ENCODE data around the gene HACL1. TPM values are rescaled to one million over a fixed set of nuclear protein-coding genes. Genes with fewer than 3 reads are reported as not detected.

HACL1 gene
- total and polyA plus RNA-seq, 10 donors: 18.2 to 30.1 (median 23.5) TPM

DNA sequence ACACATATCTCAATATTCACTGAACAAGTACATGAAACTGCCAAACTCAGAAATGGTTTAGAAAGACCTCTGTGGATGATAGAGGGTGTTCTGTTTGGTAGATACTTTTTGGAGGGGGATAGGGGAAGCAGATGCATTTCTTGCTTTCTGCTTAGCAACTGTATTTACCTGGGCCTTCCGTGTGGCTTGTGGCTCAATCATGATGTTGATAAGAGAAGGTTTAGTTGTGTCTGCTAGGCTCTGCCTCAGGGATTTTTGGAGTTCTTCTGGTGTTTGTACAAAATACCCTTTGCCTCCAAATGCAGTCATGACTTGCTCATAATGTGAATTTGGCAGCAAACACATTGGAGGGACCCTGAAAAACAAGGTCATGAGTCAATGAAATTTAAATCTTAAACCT is 38.2 kb downstream of the HACL1 start:
- H3K36me3 ChIP-seq: peaks cover 0 to 93% (median 76%) of the 10 kb centered on the region in 6 donors
- H3K27me3 ChIP-seq (replicated peaks in 1 of 7): no peaks in the 10 kb centered on the region
- TF ChIP-seq POLR2AphosphoS5 (IDR thresholded peaks at IDR 0.05): no peak
- TF ChIP-seq, protein P1, sequence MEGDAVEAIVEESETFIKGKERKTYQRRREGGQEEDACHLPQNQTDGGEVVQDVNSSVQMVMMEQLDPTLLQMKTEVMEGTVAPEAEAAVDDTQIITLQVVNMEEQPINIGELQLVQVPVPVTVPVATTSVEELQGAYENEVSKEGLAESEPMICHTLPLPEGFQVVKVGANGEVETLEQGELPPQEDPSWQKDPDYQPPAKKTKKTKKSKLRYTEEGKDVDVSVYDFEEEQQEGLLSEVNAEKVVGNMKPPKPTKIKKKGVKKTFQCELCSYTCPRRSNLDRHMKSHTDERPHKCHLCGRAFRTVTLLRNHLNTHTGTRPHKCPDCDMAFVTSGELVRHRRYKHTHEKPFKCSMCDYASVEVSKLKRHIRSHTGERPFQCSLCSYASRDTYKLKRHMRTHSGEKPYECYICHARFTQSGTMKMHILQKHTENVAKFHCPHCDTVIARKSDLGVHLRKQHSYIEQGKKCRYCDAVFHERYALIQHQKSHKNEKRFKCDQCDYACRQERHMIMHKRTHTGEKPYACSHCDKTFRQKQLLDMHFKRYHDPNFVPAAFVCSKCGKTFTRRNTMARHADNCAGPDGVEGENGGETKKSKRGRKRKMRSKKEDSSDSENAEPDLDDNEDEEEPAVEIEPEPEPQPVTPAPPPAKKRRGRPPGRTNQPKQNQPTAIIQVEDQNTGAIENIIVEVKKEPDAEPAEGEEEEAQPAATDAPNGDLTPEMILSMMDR (IDR thresholded peaks at IDR 0.05 in 8 of 11, conservative IDR thresholded peaks at IDR 0.05 in 3 of 11): no peak
- no peak for TF ChIP-seq POLR2A (IDR thresholded peaks at IDR 0.05)
- no peak overlapping the region for H3K27ac ChIP-seq
- DNase-seq: no peak
- H3K9me3 ChIP-seq: no peaks in the 10 kb centered on the region
- peaks cover 0 to under 1% (median 0%) of the 10 kb centered on the region in 6 donors for H3K4me1 ChIP-seq
- 87 to 100% (median 88%) methylated on average over 1 of the region's 1 CpG for WGBS, 5 donors
- intact Hi-C loops (cut with DNase I; ENCODE audit: low total_unique reads): loop anchor here (10.0 kb wide), 1 partner anchor 358 kb away; the partner anchor contains the start of gene CAPN7
- H3K4me3 ChIP-seq: no peak overlapping the region

DNA sequence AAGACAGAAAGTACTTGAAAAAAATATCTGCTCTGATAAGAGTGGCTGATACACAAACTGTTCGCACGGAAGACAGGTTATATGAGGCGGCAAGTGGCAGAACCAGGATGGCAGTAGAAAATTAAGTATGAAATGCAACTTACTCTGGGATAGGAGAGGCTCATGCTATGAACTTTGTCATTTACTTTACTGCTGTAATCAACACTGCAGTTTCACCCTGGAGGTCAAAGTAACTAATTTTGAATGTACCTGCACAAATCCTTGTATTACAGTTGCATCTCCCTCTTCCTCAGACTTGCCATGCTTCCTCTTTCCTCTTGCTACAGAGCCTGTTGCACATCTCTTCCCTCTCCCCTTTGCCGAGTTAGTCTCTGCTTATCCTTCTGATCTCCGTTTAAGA is 38.8 kb downstream of the HACL1 start:
- Histone ChIP-seq H3K36me3 (peaks cover 0 to 87% (median 70%) of the 10 kb centered on the region in 6 donors), H3K4me1 (peaks cover 3 to 6% (median 4%) of the 10 kb centered on the region in 6 donors), H3K27me3 (replicated peaks in 1 of 7) (no peaks in the 10 kb centered on the region), H3K4me3 (no peak overlapping the region), H3K27ac (no peak overlapping the region), H3K9me3 (no peaks in the 10 kb centered on the region)
- no peak for DNase-seq
- intact Hi-C loops (cut with DNase I; ENCODE audit: low total_unique reads): loop anchor here (10.0 kb wide), 1 partner anchor 358 kb away; the partner anchor contains the start of gene CAPN7
- TF ChIP-seq POLR2AphosphoS5 (IDR thresholded peaks at IDR 0.05) (no peak), POLR2A (IDR thresholded peaks at IDR 0.05) (no peak)
- TF ChIP-seq, protein P1 (IDR thresholded peaks at IDR 0.05 in 8 of 11, conservative IDR thresholded peaks at IDR 0.05 in 3 of 11): no peak
- 80 to 96% (median 89%) methylated on average over 5 of the region's 5 CpGs for WGBS, 5 donors

DNA sequence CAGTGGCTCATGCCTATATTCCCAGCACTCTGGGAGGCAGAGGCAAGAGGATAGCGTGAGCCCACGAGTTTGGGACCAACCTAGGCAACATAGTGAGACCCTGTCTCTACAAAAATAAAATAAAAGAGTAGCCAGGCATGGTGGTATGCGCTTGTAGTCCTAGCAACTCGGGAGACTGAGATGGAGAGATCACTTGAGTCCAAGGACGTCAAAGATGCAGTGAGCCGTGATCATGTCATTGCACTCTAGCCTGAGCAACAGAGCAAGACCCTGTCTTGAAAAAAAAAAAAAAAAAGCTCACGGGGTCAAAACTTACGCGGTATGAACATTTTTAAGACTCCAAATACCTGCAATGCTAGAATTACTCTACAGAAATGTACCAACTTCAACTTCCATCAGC is 42.8 kb downstream of the HACL1 start:
- no peaks in the 10 kb centered on the region for H3K27me3 ChIP-seq (replicated peaks in 1 of 7)
- intact Hi-C loops (cut with DNase I; ENCODE audit: low total_unique reads): loop anchor here (5.0 kb wide), 1 partner anchor 126 kb away; no protein-coding TSS in a partner anchor

DNA sequence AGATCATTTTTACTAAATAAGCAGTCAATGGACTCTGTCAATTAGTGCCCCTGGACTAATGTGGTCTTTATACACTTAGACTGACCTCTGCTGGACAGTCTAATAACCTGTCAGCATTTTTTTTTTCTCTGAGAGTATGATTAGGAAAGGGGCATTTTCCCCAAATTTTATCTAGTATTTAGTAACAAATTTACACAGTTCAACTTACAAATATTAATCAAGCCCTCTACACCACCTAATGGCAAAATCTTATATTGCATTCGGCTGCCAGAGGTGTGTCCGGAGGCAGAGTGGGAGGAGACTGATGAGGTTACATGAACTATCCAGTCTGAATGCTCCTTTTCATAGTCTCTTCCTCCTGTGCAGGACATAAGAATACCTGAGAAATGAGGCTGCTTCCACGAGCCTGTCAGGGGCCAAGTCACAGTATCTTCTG is 43.8 kb downstream of the HACL1 start:
- WGBS, 5 donors: 0 to 5% (median 4%) methylated on average over 3 of the region's 3 CpGs
- intact Hi-C loops (cut with DNase I; ENCODE audit: low total_unique reads): loop anchor here (5.0 kb wide), 1 partner anchor 125 kb away; no protein-coding TSS in a partner anchor

More for the DNA sequence above, 42.8 kb downstream of the HACL1 start:
- no peak for DNase-seq
- H3K4me1 ChIP-seq: peaks cover 12 to 29% (median 21%) of the 10 kb centered on the region in 6 donors
- peaks cover 0 to 51% (median 35%) of the 10 kb centered on the region in 6 donors for H3K36me3 ChIP-seq
- H3K9me3 ChIP-seq: no peaks in the 10 kb centered on the region
- 83 to 93% (median 91%) methylated on average over 9 of the region's 9 CpGs for WGBS, 5 donors
- H3K4me3 ChIP-seq: no peak overlapping the region
- H3K27ac ChIP-seq: no peak overlapping the region
- TF ChIP-seq POLR2AphosphoS5 (IDR thresholded peaks at IDR 0.05): no peak
- TF ChIP-seq, protein P1 (IDR thresholded peaks at IDR 0.05 in 8 of 11, conservative IDR thresholded peaks at IDR 0.05 in 3 of 11): no peak
- TF ChIP-seq POLR2A (IDR thresholded peaks at IDR 0.05): no peak

More for the DNA sequence above, 43.8 kb downstream of the HACL1 start:
- no peak for TF ChIP-seq POLR2A (IDR thresholded peaks at IDR 0.05)
- peak in 1 of 3 donors; percentile 12 for TF ChIP-seq POLR2AphosphoS5 (IDR thresholded peaks at IDR 0.05)
- TF ChIP-seq, protein P1 (IDR thresholded peaks at IDR 0.05 in 8 of 11, conservative IDR thresholded peaks at IDR 0.05 in 3 of 11): peak; percentile 55 to 85 (median 69)
- Histone ChIP-seq H3K27ac (peak overlapping the region in 3 of 8 donors; percentile 66 to 77 (median 69)), H3K36me3 (peaks cover 0 to 48% (median 25%) of the 10 kb centered on the region in 6 donors), H3K4me1 (peaks cover 12 to 29% (median 21%) of the 10 kb centered on the region in 6 donors), H3K4me3 (no peak overlapping the region), H3K27me3 (replicated peaks in 1 of 7) (no peaks in the 10 kb centered on the region), H3K9me3 (no peaks in the 10 kb centered on the region)
- DNase-seq: no peak
